ENCODE results near the gene EHBP1L1.

Gene EHBP1L1

DNA sequence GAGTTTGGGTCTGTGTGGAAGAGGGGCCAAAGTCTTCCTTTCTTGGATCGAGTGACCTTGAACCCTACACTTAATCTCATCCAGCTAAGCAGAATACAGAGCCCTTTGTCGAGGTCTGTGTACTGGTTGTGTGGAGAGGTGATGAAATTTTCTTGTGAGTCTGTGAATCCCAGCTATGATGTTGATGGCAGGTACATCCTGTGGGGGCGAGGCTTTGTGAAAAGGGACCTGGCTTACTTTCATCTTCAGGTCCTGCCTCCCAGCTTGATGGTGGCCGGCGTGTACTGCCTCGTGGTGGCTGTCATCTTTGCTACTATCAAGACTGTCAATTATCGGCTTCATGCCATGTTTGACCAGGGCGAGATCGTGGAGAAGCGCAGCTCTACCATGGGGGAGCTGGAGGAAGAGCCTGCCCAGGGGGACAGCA lies 40.7 kb downstream of the EHBP1L1 start:
- no peak for DNase-seq (ENCODE audit: low read depth)

DNA sequence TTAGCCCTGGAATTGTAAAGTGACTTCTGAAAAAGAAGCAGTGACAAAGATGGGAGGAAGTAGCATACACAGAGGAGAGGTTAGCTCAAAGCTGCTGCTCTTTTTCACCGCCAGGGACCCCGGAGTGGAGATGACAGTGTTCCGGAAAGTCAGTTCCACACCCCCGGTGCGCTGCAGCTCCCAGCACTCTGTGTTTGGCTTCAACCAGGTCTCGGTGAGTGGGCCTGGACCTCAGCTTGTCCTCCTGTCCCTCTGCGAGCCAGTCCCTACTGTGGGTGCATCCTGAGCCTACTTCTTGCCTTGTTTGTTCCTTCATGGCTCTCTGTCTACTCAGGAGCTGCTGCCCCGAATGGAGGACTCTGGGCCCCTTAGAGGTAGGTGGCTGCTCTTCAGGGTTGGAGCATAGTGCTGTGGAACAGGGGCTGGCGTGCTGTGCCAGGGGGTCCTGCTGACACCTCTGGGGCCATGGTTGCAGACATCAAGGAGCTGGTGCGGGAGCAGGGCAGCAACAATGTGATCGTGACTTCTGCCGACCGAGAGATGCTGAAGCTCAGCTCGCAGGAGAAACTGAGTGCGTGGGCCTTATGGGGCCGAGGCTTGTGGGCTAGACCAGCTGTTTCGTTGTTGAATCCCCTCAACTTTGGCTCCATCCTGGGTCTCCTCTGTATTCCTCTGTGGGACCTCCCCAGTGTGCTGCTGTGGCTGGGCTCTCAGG lies 41.4 kb downstream of the EHBP1L1 start:
- DNase-seq (ENCODE audit: low read depth): no peak

GRCh38 chr11:65617990-65618751 lies 42.3 kb downstream of the EHBP1L1 start:
- DNase-seq (ENCODE audit: low read depth): no peak

DNA sequence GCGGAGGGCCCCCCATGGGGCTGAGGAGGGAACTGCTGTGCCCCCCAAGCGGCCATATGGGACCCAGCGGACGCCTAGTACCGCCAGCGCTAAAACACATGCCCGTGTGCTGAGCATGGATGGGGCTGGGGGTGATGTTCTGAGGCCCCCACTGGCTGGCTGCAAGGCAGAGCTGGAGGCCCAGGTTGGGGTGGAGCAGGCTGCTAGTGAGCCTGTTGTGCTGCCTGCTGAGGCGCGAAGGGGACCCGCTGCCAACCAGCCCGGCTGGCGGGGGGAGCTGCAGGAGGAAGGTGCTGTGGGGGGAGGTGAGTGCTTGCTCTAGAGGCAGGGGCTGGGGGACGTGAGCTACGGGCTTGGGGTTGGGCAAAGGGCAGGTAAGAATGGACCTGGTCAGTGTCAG lies 42.9 kb downstream of the EHBP1L1 start:
- DNase-seq (ENCODE audit: low read depth): no peak

DNA sequence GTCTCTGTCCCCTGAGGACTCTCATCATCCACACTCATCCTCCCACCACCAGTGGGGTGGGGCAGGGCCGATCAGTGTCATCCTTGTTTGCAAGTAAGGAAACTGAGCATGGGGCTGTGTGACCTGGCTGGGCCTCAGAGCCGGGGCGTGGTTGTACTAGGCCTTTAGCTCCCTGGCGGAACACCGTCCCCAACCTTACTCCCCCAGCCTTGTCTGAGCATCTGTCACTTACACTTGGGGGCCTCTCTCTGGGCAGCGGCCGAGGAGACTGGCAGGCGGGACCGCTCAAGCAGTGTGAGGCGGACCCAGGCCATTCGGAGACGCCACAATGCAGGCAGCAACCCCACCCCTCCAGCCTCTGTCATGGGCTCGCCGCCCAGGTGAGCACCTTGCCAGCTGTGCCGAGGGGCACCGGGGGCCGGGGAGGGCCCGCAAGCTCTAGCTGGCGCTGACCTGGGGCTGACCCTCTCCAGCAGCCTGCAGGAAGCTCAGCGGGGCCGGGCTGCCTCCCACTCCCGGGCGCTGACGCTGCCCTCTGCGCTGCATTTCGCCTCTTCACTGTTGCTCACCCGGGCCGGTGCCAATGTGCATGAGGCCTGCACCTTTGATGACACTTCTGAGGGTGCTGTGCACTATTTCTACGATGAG lies 43.6 kb downstream of the EHBP1L1 start:
- DNase-seq (ENCODE audit: low read depth): no peak

DNA sequence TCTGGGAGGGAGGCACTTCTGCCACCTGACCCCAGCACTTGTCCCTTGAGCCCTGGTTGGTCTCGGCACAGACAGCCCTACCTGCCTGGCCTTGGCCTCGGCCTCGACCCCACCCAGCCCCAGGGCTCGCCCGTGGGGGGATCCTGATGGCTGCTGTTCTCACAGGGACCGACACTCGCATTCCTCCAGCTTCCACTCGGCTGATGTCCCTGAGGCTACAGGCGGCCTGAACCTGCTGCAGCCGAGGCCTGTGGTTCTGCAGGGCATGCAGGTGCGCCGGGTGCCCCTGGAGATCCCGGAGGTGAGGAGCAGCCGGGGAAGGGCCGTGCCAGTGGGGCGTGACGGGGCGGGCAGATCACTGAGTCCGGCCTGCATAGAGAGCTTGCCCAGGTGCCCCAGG lies 44.8 kb downstream of the EHBP1L1 start:
- DNase-seq (ENCODE audit: low read depth): no peak

GRCh38 chr11:65621460-65621859 lies 45.6 kb downstream of the EHBP1L1 start:
- DNase-seq (ENCODE audit: low read depth): no peak

DNA sequence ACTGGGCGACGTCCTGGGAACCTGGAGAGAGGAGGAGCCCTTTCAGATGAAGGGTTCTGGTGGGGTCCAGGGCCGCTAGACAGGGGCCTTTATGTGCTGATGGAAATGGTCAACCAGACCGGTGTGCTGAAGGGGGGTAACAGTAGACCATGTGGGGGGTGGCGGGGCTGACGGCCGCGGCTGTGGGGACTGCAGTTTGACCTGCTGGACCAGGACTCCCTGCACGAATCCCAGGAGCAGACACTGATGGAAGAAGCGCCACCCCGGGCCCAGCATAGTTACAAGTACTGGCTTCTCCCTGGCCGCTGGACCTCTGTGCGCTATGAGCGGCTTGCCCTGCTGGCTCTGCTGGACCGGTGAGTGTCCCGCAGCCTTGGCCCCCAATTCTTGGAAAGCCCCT lies 46.2 kb downstream of the EHBP1L1 start:
- no peak for DNase-seq (ENCODE audit: low read depth)

- DNase-seq (ENCODE audit: low read depth): no peak
These were observed 47.3 kb downstream of the EHBP1L1 start for GRCh38 chr11:65623177-65623576.

DNA sequence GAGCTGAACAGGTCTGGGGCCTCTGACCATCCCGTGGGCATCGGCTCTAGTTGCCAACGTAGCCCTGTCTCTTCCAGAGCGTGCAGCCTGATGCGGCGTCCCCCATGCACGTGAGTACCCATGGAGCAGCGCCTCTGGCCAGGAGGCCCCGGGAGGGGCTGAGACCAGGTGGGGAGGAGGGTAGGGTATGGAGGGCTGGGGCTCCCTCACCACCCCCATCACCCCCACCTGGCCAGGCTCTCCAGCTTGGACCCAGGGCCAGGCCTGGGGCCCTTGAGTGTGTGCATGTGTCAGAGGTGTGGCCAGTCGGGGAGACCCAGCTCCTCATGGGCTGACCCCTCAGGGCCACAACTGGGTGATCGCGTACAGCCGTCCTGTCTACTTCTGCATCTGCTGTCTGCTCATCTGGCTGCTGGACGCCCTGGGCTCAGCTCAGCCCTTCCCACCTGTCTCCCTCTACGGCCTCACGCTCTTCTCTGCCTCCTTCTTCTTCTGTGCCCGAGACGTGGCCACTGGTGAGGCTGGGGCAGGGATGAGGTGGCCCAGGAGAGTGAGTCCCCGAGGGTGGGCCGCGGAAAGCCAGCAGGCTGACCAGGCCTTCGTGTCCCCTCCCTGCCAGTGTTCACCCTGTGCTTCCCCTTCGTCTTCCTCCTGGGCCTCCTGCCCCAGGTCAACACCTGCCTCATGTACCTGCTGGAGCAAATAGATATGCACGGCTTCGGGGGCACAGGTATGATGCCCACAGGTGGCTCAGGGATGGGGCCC lies 48.2 kb downstream of the EHBP1L1 start:
- no peak for DNase-seq (ENCODE audit: low read depth)

DNA sequence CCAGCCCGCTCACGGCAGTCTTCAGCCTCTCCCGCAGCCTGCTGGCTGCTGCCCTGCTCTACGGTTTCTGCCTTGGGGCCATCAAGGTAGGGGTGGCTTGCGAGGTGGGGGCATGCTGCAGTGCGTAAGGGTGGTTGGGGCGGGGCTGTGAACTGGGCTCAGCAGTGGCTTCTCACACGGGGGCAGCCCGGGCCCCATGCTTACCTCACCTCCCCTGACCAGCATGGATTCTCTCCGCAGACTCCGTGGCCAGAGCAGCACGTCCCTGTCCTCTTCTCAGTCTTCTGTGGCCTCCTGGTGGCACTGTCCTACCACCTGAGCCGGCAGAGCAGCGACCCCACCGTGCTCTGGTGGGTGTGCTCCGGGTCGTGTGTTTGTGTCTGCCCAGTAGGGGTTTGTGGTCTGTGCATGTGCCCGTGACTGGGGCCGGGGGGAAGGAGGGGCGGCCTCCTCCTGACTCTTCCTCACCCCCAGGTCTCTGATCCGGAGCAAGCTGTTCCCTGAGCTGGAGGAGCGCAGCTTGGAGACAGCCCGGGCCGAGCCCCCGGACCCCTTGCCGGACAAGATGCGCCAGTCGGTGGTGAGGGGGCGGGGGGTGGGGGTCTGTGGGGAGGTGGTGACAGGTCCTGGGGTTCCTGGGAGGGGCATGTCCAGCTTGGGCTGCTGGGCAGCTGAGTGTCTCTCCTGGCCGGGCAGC lies 49.2 kb downstream of the EHBP1L1 start:
- DNase-seq (ENCODE audit: low read depth): no peak

DNA sequence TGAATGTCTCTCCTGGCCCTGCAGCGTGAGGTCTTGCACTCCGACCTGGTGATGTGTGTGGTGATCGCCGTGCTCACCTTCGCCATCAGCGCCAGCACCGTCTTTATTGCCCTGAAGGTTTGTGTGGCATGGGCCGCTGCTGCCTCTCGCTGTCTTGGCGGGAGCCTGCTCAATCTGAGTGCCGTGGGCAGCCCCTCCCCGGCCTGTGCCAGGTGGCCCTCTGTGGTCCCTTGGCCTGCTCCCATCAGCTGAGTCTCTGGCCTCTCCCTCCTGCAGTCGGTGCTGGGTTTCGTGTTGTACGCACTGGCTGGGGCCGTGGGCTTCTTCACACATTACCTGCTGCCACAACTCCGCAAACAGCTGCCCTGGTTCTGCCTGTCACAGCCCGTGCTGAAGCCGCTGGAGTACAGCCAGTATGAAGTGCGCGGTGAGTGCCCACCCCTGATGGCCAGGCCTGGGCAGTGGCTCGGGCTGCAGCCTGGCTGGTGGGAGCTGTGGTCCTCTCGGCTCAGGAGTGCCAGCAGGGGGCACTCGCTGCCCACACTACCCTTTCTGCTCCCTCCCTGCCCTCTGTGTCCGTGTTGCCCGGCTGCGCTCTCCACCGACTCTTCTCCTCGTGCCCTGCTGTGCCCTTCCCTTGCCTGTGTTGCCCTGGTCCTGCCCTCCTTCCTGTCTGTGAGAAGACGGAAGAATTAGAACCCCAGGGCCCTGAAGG lies 49.9 kb downstream of the EHBP1L1 start:
- DNase-seq (ENCODE audit: low read depth): peak; percentile 49

GRCh38 chr11:65627202-65627601 lies 51.3 kb downstream of the EHBP1L1 start:
- no peak for DNase-seq (ENCODE audit: low read depth)

DNA sequence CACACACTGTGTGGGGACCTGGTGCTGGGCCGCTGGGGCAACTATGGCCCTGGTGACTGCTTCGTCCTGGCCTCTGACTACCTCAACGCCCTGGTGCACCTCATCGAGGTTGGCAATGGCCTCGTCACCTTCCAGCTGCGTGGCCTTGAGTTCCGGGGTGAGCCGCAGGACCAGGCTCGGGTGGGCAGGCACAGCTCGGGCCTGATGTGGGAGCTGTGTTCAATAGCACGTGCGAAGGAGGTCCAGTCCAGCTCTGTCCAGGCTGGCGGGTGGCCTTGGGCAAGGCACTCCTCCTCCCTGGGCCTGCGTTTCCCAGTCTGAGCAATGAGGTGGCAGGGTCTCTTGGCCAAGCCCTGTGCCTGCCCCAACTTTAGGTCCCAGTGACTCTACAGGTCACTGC lies 53.7 kb downstream of the EHBP1L1 start:
- DNase-seq (ENCODE audit: low read depth): no peak

GRCh38 chr11:65630215-65630614 lies 54.4 kb downstream of the EHBP1L1 start:
- DNase-seq (ENCODE audit: low read depth): no peak

- no peak for DNase-seq (ENCODE audit: low read depth)
These were observed 57.7 kb downstream of the EHBP1L1 start for GRCh38 chr11:65633390-65634108.

- no peak for DNase-seq (ENCODE audit: low read depth)
These were observed 58.2 kb downstream of the EHBP1L1 start for GRCh38 chr11:65634109-65634436.

- DNase-seq (ENCODE audit: low read depth): no peak
These were observed 58.6 kb downstream of the EHBP1L1 start for GRCh38 chr11:65634440-65634839.

DNA sequence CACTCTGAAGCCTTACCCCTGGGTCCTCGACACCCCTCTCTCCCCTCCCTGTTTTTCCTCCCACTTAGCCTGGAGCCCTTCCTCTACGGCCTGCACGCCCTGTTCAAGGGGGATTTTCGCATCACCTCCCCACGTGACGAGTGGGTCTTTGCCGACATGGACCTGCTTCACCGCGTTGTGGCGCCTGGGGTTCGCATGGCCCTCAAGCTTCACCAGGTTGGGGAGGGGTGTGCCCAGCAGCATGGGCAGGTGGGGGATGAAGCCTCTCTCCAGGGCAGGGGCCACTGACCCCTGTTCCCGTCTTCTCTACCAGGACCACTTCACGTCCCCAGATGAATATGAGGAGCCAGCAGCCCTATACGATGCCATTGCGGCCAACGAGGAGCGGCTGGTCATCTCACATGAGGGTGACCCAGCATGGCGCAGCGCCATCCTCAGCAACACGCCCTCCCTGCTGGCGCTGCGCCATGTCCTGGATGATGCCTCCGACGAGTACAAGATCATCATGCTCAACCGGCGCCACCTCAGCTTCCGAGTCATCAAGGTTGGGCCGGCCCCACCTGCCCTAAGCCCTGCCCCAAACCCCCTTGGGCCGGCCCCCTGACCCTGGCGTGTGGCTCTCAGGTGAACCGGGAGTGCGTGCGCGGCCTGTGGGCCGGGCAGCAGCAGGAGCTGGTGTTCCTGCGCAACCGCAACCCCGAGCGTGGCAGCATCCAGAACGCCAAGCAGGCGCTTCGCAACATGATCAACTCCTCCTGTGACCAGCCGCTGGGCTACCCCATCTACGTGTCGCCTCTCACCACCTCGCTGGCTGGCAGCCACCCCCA lies 59.3 kb downstream of the EHBP1L1 start:
- no peak for DNase-seq (ENCODE audit: low read depth)

All from ELR (cell line).